C4-2B (cell line): Measurements from ENCODE around the gene ALPG.
"Not testable (repeated sequence)": the region's sequence is repeated elsewhere in the genome, so short reads cannot be mapped to it uniquely, and the experiment has no call there.

Source experiments
- H3K27ac ChIP-seq: fragments of 450-650 bp; 2 replicates; pipeline ENCODE4 v1.5.1; 2017
- CTCF ChIP-seq: fragments of 450-650 bp; conservative IDR thresholded peaks from 2 replicates; pipeline ENCODE4 v1.5.1; 2017; ENCODE audit warnings: mild to moderate bottlenecking
- ZFX ChIP-seq: fragments of 450-650 bp; IDR thresholded peaks from 2 replicates; pipeline ENCODE4 v1.6.1; 2017

ALPG gene

DNA sequence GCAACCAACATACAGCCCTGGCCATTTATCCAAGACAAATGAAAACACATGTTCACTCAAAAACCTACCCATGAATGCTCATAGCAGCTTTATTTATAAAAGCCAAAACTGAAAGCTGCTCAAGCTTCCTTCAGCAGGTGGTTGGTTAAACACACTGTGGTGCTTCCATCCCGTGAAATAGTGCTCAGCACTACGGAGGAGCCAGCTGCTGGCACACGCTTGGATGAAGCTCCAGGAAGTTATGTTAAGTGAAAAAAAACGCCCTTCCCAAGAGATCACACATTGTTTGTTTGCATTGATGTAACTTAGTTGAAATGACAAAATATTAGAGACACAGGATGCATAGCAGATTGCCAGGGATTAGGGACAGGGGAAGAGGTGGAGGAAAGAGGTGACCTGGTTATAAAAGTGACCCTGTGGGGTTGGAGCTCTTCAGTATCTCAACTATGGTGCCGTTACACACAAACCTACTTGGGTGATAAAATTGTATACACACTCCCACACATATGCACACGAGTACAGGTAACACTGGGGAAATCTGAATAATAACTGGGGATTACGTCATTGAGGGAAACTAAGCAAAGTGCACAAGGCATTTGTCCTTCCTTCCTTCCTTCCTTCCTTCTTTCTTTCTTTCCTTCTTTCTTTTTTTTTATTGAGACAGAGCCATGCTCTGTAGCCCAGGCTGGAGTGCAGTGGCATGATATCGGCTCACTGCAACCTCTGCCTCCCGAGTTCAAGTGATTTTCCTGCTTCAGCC is 6.2 kb upstream of the ALPG start:
- H3K27ac ChIP-seq = no peak overlapping the region
- TF ChIP-seq ZFX = no peak
- TF ChIP-seq CTCF = no peak

- H3K27ac ChIP-seq = no peak overlapping the region
- TF ChIP-seq ZFX (no peak), CTCF (no peak)
Measured at GRCh38 chr2:232402518-232402917, 4.1 kb upstream of the ALPG start.

DNA sequence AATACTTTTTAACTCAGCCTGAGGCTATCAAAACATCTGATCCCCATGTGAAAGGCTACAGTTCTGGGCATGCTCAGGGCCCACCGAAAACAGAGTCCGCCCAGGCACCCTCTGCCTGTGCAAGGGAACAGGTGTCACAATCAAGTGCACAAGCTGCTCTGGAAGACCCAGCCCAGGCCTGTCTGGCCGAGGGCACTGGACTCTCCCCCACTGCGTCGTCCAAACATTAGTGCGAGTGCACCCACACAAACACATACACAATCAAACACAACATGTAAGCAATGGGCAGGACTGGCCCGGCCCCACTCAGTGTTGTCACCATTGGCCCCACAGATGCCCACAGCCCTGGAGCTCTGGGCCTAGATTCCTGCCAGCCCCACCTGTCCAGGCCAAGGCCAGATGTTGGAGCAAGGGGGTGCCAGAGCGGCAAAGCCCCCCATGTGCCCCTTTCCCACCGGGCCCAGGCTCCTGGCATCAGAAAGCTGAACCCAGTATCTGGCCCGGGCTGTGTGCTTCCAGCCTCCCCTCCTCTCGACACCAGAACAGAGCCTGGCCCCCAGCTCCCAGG is 617 bp upstream of the ALPG start:
- TF ChIP-seq CTCF (no peak), ZFX (no peak)

GRCh38 chr2:232407428-232408150 is 945 bp downstream of the ALPG start:
- not testable (repeated sequence) for H3K27ac ChIP-seq

More for the DNA sequence above, 617 bp upstream of the ALPG start:
- H3K27ac ChIP-seq = no peak overlapping the region

DNA sequence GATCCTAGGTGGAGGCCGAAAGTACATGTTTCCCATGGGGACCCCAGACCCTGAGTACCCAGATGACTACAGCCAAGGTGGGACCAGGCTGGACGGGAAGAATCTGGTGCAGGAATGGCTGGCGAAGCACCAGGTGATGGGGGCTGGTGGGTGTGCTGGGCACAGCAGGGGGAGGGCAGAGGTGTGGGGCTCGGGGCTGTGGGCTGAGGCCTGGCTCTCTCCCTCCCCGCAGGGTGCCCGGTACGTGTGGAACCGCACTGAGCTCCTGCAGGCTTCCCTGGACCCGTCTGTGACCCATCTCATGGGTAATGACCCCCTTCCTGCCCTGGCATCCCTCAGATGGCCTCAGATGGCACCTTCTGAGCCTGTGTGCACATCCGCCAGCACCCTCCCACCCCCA is 1.6 kb downstream of the ALPG start:
- H3K27ac ChIP-seq = not testable (repeated sequence)

- not testable (repeated sequence) for H3K27ac ChIP-seq
Measured at GRCh38 chr2:232409617-232410016, 3.0 kb downstream of the ALPG start.

DNA sequence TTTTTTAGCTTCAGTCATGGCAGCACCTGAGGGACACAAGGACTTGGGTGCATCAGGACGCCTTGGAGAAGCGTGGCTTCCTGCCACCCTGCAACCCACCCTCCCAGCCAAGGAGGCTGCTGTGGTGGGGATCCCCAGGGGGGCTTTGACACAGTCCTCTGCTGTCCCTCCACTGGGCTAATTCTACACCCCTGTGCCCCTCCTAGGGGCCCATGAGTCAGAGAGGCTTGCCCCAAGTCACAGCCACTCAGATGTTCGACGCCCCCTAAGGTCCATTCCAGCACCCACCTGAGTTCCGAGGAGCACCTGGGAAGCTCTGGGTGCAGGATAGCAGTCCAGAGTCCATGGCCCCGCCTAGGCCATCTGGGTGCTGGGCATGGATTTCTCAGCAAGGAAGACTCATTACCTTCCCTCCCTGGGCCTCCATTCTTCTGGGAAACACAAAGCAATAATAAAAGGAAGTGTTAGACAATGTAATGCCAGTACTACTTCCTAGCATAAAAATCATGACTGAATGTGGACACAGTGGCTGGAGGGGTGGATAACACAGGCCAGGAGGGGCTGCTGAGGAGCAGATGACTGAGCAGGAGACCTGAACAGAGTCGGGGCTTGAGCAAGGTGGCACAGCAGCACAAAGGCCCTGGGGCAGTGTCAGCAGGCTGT is 3.7 kb downstream of the ALPG start:
- no peak overlapping the region for H3K27ac ChIP-seq

DNA sequence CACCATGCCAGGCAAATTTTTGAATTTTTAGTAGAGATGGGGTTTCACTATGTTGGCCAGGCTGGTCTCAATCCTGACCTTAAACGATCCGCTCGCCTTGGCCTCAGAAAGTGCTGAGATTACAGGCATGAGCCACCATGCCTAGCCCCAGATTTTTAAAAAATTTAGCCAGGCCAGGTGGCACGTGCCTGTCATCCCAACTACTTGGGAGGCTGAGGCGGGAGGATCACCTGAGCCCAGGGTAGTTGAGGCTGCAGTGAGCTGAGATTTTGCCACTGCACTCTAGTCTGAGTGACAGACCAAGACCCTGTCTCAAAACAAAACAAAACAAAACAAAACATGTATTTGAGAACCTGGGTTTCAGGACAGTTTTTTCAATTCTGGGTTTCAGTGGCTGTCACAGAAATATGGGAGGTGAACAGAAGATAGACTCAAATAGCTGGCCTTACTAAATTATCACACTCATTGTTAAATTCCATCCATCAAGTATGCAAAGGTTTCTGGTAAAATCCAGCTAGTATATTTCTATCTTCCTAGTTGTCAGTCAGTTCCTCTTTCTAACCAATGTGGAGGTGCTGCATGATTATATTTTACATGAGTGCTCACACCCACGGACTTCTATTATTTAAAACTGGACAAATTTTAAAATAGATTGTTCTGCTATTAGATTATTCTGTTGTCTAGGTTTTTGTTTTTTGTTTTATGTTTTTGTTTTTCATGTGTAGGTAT is 5.4 kb downstream of the ALPG start:
- no peak overlapping the region for H3K27ac ChIP-seq

More for the DNA sequence above, 3.7 kb downstream of the ALPG start:
- TF ChIP-seq CTCF = no peak
- no peak for TF ChIP-seq ZFX

More for the DNA sequence above, 5.4 kb downstream of the ALPG start:
- TF ChIP-seq CTCF (no peak), ZFX (no peak)
